ENCODE results near the gene PLPP3.

Gene PLPP3

GRCh38 chr1:56478734-56479133, 100.6 kb downstream of the PLPP3 start:
- no peak for DNase-seq (ENCODE audit: low read depth)
- TF ChIP-seq, protein P1, sequence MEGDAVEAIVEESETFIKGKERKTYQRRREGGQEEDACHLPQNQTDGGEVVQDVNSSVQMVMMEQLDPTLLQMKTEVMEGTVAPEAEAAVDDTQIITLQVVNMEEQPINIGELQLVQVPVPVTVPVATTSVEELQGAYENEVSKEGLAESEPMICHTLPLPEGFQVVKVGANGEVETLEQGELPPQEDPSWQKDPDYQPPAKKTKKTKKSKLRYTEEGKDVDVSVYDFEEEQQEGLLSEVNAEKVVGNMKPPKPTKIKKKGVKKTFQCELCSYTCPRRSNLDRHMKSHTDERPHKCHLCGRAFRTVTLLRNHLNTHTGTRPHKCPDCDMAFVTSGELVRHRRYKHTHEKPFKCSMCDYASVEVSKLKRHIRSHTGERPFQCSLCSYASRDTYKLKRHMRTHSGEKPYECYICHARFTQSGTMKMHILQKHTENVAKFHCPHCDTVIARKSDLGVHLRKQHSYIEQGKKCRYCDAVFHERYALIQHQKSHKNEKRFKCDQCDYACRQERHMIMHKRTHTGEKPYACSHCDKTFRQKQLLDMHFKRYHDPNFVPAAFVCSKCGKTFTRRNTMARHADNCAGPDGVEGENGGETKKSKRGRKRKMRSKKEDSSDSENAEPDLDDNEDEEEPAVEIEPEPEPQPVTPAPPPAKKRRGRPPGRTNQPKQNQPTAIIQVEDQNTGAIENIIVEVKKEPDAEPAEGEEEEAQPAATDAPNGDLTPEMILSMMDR (IDR thresholded peaks at IDR 0.05; ENCODE audit: low read length, missing control alignments), result no peak
- H3K4me3 ChIP-seq (replicated peaks; ENCODE audit: low read depth, low read length), result no peak overlapping the region

GRCh38 chr1:56477164-56478111, 101.9 kb downstream of the PLPP3 start:
- peak; percentile 60 for DNase-seq (ENCODE audit: low read depth)
- TF ChIP-seq, protein P1 (IDR thresholded peaks at IDR 0.05; ENCODE audit: low read length, missing control alignments), result no peak
- peak overlapping the region; percentile 50 for H3K4me3 ChIP-seq (replicated peaks; ENCODE audit: low read depth, low read length)

- no peak for DNase-seq (ENCODE audit: low read depth)
- no peak overlapping the region for H3K4me3 ChIP-seq (replicated peaks; ENCODE audit: low read depth, low read length)
- TF ChIP-seq, protein P1 (IDR thresholded peaks at IDR 0.05; ENCODE audit: low read length, missing control alignments), result no peak
These were observed 105.6 kb downstream of the PLPP3 start for GRCh38 chr1:56473582-56474270.

- DNase-seq (ENCODE audit: low read depth), result no peak
- TF ChIP-seq, protein P1 (IDR thresholded peaks at IDR 0.05; ENCODE audit: low read length, missing control alignments), result no peak
- H3K4me3 ChIP-seq (replicated peaks; ENCODE audit: low read depth, low read length), result no peak overlapping the region
These were observed 106.5 kb downstream of the PLPP3 start for GRCh38 chr1:56472860-56473259.

GRCh38 chr1:56469640-56470371, 109.6 kb downstream of the PLPP3 start:
- TF ChIP-seq, protein P1 (IDR thresholded peaks at IDR 0.05; ENCODE audit: low read length, missing control alignments), result no peak
- no peak overlapping the region for H3K4me3 ChIP-seq (replicated peaks; ENCODE audit: low read depth, low read length)
- peak; percentile 60 for DNase-seq (ENCODE audit: low read depth)

DNA sequence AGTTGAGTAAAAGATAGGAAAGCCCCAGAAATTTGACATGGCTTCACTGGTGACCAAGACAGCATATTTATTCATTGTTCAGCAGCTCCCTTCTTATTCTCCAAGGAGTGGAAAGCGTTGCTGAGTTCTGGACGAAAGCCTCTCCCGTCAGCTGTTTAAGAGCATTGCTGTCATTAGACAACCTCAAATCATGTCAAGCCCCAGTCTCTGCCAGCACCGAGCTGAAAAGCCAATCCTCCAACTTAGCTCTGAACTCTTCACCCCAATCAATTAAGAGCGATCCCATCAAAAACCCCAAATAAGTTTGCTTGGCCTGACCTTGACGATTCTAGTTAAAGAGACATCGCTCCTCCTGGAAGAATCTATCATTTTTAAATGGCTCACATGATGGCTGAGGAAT, 110.8 kb downstream of the PLPP3 start:
- DNase-seq (ENCODE audit: low read depth), result no peak
- H3K4me3 ChIP-seq (replicated peaks; ENCODE audit: low read depth, low read length), result no peak overlapping the region
- TF ChIP-seq, protein P1 (IDR thresholded peaks at IDR 0.05; ENCODE audit: low read length, missing control alignments), result no peak

Data from fibroblast of pulmonary artery (primary cell).